ENCODE results near the gene TSPAN16. TPM values are rescaled to one million over a fixed set of nuclear protein-coding genes. Genes with fewer than 3 reads are reported as not detected.
A peak's percentile ranks its signal among the peaks of the same experiment; 100 is the strongest.

The TSPAN16 gene
- total and polyA plus RNA-seq, 2 donors from 2014 or later, result not detected

- peak; percentile 82 to 95 (median 87) for DNase-seq
- FAIRE-seq, result no peak
- TF ChIP-seq, protein P1, sequence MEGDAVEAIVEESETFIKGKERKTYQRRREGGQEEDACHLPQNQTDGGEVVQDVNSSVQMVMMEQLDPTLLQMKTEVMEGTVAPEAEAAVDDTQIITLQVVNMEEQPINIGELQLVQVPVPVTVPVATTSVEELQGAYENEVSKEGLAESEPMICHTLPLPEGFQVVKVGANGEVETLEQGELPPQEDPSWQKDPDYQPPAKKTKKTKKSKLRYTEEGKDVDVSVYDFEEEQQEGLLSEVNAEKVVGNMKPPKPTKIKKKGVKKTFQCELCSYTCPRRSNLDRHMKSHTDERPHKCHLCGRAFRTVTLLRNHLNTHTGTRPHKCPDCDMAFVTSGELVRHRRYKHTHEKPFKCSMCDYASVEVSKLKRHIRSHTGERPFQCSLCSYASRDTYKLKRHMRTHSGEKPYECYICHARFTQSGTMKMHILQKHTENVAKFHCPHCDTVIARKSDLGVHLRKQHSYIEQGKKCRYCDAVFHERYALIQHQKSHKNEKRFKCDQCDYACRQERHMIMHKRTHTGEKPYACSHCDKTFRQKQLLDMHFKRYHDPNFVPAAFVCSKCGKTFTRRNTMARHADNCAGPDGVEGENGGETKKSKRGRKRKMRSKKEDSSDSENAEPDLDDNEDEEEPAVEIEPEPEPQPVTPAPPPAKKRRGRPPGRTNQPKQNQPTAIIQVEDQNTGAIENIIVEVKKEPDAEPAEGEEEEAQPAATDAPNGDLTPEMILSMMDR (IDR thresholded peaks at IDR 0.05; ENCODE audit: borderline replicate concordance, extremely low read depth, insufficient read depth), result no peak
- H3K36me3 ChIP-seq (ENCODE audit: control insufficient read depth in 2 of 3, insufficient read depth in 3 of 3, low read length in 3 of 3), result no peaks in the 10 kb centered on the region
- H3K4me1 ChIP-seq (ENCODE audit: control insufficient read depth in 2 of 3, insufficient read depth in 2 of 3, low read depth in 1 of 3, low read length in 3 of 3), result peaks cover 0 to 12% (median 2%) of the 10 kb centered on the region in 3 donors
- H3K27ac ChIP-seq (ENCODE audit: low read depth in 2 of 2, low read length in 2 of 2), result peak overlapping the region; percentile 32 to 60
- H3K9ac ChIP-seq (ENCODE audit: low read length in 3 of 3), result no peak overlapping the region
- H3K4me3 ChIP-seq (ENCODE audit: low read length in 3 of 3), result peak overlapping the region in 1 of 3 donors; percentile 6
- no peaks in the 10 kb centered on the region for H3K9me3 ChIP-seq (ENCODE audit: control insufficient read depth in 2 of 3, insufficient read depth in 1 of 3, low read length in 3 of 3)
- intact Hi-C loops (cut with DNase I), result no loop called here
- H3K27me3 ChIP-seq (ENCODE audit: control insufficient read depth, insufficient read depth, low read length), result no peaks in the 10 kb centered on the region
These were observed 31.3 kb upstream of the TSPAN16 start for GRCh38 chr19:11264452-11265176.

DNA sequence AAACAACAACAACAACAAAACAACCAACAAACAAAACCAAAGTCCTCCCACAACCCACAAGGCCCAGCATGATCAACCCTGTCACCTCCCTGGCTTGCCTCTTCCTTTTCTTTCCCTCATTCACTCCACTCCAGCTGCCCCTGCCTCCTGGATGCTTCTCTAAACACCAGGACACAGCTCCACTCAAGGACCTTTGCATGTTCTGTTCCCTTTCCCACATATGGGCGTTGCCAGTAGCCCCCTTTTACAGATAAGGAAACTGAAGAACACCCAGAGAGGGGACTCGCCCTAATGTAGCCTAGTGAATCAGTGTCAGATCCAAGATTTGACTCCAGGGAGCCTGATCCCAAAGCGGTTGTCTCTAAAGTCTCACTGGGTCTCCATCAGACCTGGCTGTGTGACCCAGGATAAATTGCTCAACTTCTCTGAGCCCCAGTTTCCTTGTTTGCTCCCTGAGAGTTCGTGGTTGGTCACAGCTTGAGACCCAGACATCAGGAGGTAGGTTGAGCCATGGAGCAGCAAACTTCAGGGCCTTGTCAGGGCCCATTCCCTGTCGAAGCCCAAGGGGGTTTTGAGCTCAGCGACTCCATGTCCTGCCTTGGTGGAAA lies 30.7 kb upstream of the TSPAN16 start:
- Histone ChIP-seq H3K27ac (ENCODE audit: low read depth in 2 of 2, low read length in 2 of 2) (peak overlapping the region in 1 of 2 donors; percentile 32), H3K4me1 (ENCODE audit: control insufficient read depth in 2 of 3, insufficient read depth in 2 of 3, low read depth in 1 of 3, low read length in 3 of 3) (peaks cover 0 to 12% (median 2%) of the 10 kb centered on the region in 3 donors), H3K36me3 (ENCODE audit: control insufficient read depth in 2 of 3, insufficient read depth in 3 of 3, low read length in 3 of 3) (no peaks in the 10 kb centered on the region), H3K9me3 (ENCODE audit: control insufficient read depth in 2 of 3, insufficient read depth in 1 of 3, low read length in 3 of 3) (no peaks in the 10 kb centered on the region), H3K4me3 (ENCODE audit: low read length in 3 of 3) (no peak overlapping the region), H3K27me3 (ENCODE audit: control insufficient read depth, insufficient read depth, low read length) (no peaks in the 10 kb centered on the region), H3K9ac (ENCODE audit: low read length in 3 of 3) (no peak overlapping the region)
- DNase-seq (no peak), FAIRE-seq (no peak)
- intact Hi-C loops (cut with DNase I), result no loop called here
- TF ChIP-seq, protein P1 (IDR thresholded peaks at IDR 0.05; ENCODE audit: borderline replicate concordance, extremely low read depth, insufficient read depth), result no peak

GRCh38 chr19:11265785-11266236 lies 30.1 kb upstream of the TSPAN16 start:
- DNase-seq, result no peak
- Histone ChIP-seq H3K4me3 (ENCODE audit: low read length in 3 of 3) (no peak overlapping the region), H3K9ac (ENCODE audit: low read length in 3 of 3) (no peak overlapping the region), H3K9me3 (ENCODE audit: control insufficient read depth in 2 of 3, insufficient read depth in 1 of 3, low read length in 3 of 3) (no peaks in the 10 kb centered on the region), H3K4me1 (ENCODE audit: control insufficient read depth in 2 of 3, insufficient read depth in 2 of 3, low read depth in 1 of 3, low read length in 3 of 3) (peaks cover 0 to 12% (median 2%) of the 10 kb centered on the region in 3 donors), H3K36me3 (ENCODE audit: control insufficient read depth in 2 of 3, insufficient read depth in 3 of 3, low read length in 3 of 3) (no peaks in the 10 kb centered on the region), H3K27ac (ENCODE audit: low read depth in 2 of 2, low read length in 2 of 2) (no peak overlapping the region), H3K27me3 (ENCODE audit: control insufficient read depth, insufficient read depth, low read length) (no peaks in the 10 kb centered on the region)
- intact Hi-C loops (cut with DNase I), result no loop called here
- TF ChIP-seq, protein P1 (IDR thresholded peaks at IDR 0.05; ENCODE audit: borderline replicate concordance, extremely low read depth, insufficient read depth), result no peak
- FAIRE-seq, result no peak
